Caco-2 (cell line): ENCODE results near the gene MSRB3. TPM values are rescaled to one million over a fixed set of nuclear protein-coding genes. Genes with fewer than 3 reads are reported as not detected.

Experiments
- BruUV-seq: library from RNA; stranded (reverse); fragments of 400-500 nt; replicated peaks from 2 replicates; lab custom pipeline; 2021; lab: Mats Ljungman, UMichigan
- CTCF ChIA-PET: fragments of 300-600 bp; sonication (Branson Sonifier 250); formaldehyde crosslinking; loops from one replicate; lab custom pipeline; 2022; ENCODE audit warnings: antibody characterized with exemption; lab: Charles Lee
- POLR2A ChIA-PET: fragments of 300-600 bp; sonication (Branson Sonifier 250); formaldehyde crosslinking; loops from one replicate; lab custom pipeline; 2022; ENCODE audit warnings: antibody characterized with exemption; lab: Charles Lee
- DNase-seq, 2 experiments: peaks; one replicate each; pipeline versions ENCODE4 v3.0.0 to v3.0.0-alpha.2; 2020 to 2022
- H3K27me3 ChIP-seq: replicated peaks from 2 replicates; pipeline ENCODE4 v1.6.0; 2011; ENCODE audit warnings: low read length; ENCODE audit not compliant: control insufficient read depth, insufficient read depth
- H3K36me3 ChIP-seq: 2 replicates; pipeline ENCODE4 v1.5.1; 2011; ENCODE audit warnings: low read length; ENCODE audit not compliant: control insufficient read depth, insufficient read depth
- H3K4me1 ChIP-seq: fragments of 250-450 bp; sonication (Bioruptor Pico); 2 replicates; pipeline ENCODE4 v1.5.1; 2020; ENCODE audit warnings: mild to moderate bottlenecking
- H3K4me3 ChIP-seq: 2 replicates; pipeline ENCODE4 v1.5.1; 2011; ENCODE audit warnings: low read depth, mild to moderate bottlenecking, control low read depth, low read length
- H3K9me3 ChIP-seq: fragments of 250-450 bp; sonication (Bioruptor Pico); 2 replicates; pipeline ENCODE4 v1.5.1; 2020; ENCODE audit warnings: mild to moderate bottlenecking, moderate library complexity
- H3K27ac Mint-ChIP-seq: one replicate; pipeline ENCODE4 v1.8.0; 2022; ENCODE audit warnings: mixed read lengths; ENCODE audit not compliant: unreplicated experiment
- H3K27me3 Mint-ChIP-seq: one replicate; pipeline ENCODE4 v1.8.0; 2022; ENCODE audit warnings: mixed read lengths; ENCODE audit not compliant: insufficient read depth, unreplicated experiment
- H3K36me3 Mint-ChIP-seq: one replicate; pipeline ENCODE4 v1.8.0; 2022; ENCODE audit warnings: mild to moderate bottlenecking, mixed read lengths; ENCODE audit not compliant: insufficient read depth, unreplicated experiment
- H3K4me1 Mint-ChIP-seq: one replicate; pipeline ENCODE4 v1.8.0; 2022; ENCODE audit warnings: low read depth, mixed read lengths; ENCODE audit not compliant: unreplicated experiment
- H3K4me3 Mint-ChIP-seq: one replicate; pipeline ENCODE4 v1.8.0; 2022; ENCODE audit warnings: mild to moderate bottlenecking, moderate library complexity, mixed read lengths; ENCODE audit not compliant: unreplicated experiment
- H3K9me3 Mint-ChIP-seq: one replicate; pipeline ENCODE4 v1.8.0; 2022; ENCODE audit warnings: mixed read lengths; ENCODE audit not compliant: unreplicated experiment
- intact Hi-C: fragments of 100-400 bp; cut with micrococcal nuclease; formaldehyde crosslinking; loops from one replicate; pipeline ENCODE4 v1.10.0; 2022; ENCODE audit not compliant: unreplicated experiment
- total RNA-seq: library from RNA; stranded (reverse); gene quantifications from 2 replicates; pipeline ENCODE4 v1.2.3, GENCODE V29; 2022
- TF ChIP-seq, protein P1 (sequence below), 2 experiments: fragments of 200-600 bp in 1 of 2; IDR thresholded peaks; 1 replicate in 1 of 2; 2 replicates in 1 of 2; pipeline versions ENCODE4 v1.5.1 to v1.8.0; 2011 to 2022; ENCODE audit warnings: antibody characterized with exemption in 1 of 2, control low read depth in 1 of 2, inconsistent platforms in 1 of 2, low read depth in 1 of 2, low read length in 1 of 2, mild to moderate bottlenecking in 1 of 2, moderate library complexity in 1 of 2; ENCODE audit not compliant: insufficient read depth in 1 of 2, severe bottlenecking in 1 of 2, unreplicated experiment in 1 of 2

The MSRB3 gene
- total RNA-seq, 1 experiment from 2014 or later, result 7.7 TPM

DNA sequence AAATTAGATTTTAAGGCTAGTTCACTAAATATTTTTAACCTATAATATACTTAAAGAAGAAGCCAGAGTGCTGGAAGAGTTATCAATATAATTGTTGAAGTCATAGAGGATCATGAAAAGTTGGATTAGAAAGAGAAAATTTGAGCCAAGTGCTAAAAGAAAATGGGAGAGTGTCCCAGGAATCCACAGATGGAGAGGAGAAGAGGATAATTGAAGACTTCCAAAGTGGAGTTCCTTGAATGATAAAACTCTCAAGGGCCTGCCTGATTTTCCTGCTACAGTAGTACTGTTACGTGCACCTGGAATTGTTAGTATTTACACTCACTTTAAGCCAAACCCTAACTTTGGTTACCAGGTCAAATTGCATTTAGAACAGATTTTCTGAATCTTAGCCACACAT is 113.2 kb downstream of the MSRB3 start:
- Histone ChIP-seq H3K4me3 (no peak overlapping the region), H3K27me3 (no peaks in the 10 kb centered on the region), H3K36me3 (no peaks in the 10 kb centered on the region), H3K4me1 (no peaks in the 10 kb centered on the region), H3K9me3 (peaks cover 5% of the 10 kb centered on the region; the same call in 1 of the 2 replicates)
- Mint-ChIP-seq H3K27ac (no peak overlapping the region), H3K4me1 (no peaks in the 10 kb centered on the region), H3K36me3 (no peaks in the 10 kb centered on the region), H3K4me3 (no peak overlapping the region), H3K27me3 (peaks cover 5% of the 10 kb centered on the region), H3K9me3 (peaks cover 13% of the 10 kb centered on the region)
- ChIA-PET CTCF (no interaction called here), POLR2A (no interaction called here)
- no TSS peak for BruUV-seq
- TF ChIP-seq, protein P1, sequence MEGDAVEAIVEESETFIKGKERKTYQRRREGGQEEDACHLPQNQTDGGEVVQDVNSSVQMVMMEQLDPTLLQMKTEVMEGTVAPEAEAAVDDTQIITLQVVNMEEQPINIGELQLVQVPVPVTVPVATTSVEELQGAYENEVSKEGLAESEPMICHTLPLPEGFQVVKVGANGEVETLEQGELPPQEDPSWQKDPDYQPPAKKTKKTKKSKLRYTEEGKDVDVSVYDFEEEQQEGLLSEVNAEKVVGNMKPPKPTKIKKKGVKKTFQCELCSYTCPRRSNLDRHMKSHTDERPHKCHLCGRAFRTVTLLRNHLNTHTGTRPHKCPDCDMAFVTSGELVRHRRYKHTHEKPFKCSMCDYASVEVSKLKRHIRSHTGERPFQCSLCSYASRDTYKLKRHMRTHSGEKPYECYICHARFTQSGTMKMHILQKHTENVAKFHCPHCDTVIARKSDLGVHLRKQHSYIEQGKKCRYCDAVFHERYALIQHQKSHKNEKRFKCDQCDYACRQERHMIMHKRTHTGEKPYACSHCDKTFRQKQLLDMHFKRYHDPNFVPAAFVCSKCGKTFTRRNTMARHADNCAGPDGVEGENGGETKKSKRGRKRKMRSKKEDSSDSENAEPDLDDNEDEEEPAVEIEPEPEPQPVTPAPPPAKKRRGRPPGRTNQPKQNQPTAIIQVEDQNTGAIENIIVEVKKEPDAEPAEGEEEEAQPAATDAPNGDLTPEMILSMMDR (IDR thresholded peaks at IDR 0.05; ENCODE audit: insufficient read depth in 1 of 2, low read depth in 1 of 2, low read length in 1 of 2, severe bottlenecking in 1 of 2, unreplicated experiment in 1 of 2), result no peak
- intact Hi-C loops, result no loop called here
- no peak for DNase-seq

DNA sequence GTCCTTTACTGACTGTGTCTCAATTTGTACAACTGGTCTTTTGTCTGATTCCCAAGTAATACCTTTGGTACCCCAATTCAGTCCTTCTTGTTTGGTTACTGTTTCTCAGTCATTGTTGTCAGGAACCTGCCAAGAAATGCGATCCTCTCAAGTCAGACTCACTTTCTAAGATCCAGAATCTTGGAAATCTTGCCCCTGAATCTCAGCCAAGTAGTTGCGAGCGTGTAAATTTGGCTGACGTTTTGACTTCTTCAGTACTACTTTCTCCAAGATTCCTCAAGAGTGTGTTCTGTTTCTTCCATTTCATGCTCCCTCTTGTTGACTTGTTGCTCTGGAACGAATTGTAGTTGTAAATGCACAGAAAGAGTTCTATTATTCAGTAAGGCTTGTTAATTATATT is 114.0 kb downstream of the MSRB3 start:
- BruUV-seq, result no TSS peak
- intact Hi-C loops, result no loop called here
- peaks cover 5% of the 10 kb centered on the region; the same call in 1 of the 2 replicates for H3K9me3 ChIP-seq
- ChIA-PET CTCF (no interaction called here), POLR2A (no interaction called here)
- DNase-seq, result no peak
- Mint-ChIP-seq H3K27me3 (peaks cover 5% of the 10 kb centered on the region), H3K4me1 (no peaks in the 10 kb centered on the region), H3K27ac (no peak overlapping the region), H3K9me3 (peaks cover 20% of the 10 kb centered on the region), H3K36me3 (no peaks in the 10 kb centered on the region), H3K4me3 (no peak overlapping the region)
- H3K36me3 ChIP-seq, result no peaks in the 10 kb centered on the region
- TF ChIP-seq, protein P1 (IDR thresholded peaks at IDR 0.05; ENCODE audit: insufficient read depth in 1 of 2, low read depth in 1 of 2, low read length in 1 of 2, severe bottlenecking in 1 of 2, unreplicated experiment in 1 of 2), result no peak
- no peaks in the 10 kb centered on the region for H3K27me3 ChIP-seq
- H3K4me3 ChIP-seq, result no peak overlapping the region
- H3K4me1 ChIP-seq, result no peaks in the 10 kb centered on the region

DNA sequence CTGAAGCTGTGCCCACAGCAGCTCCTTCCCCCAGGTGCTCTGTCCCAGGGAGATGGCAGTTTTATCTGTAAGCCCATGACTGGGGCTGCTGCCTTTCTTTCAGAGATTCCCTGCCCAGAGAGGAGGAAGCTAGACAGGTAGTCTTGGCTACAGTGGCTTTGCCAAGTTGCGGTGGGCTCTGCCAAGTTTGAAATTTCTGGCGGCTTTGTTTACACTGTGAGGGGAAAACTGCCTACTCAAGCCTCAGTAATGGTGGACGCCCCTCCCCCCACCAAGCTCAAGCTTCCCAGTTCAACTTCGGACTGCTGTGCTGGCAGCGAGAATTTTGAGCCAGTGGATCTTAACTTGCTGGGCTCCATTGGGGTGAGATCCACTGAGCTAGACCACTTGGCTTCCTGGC is 124.7 kb downstream of the MSRB3 start:
- BruUV-seq, result no TSS peak
- no peak overlapping the region for H3K4me3 ChIP-seq
- H3K4me1 ChIP-seq, result no peaks in the 10 kb centered on the region
- no peaks in the 10 kb centered on the region for H3K27me3 Mint-ChIP-seq
- no peak for DNase-seq
- no peaks in the 10 kb centered on the region for H3K9me3 ChIP-seq
- TF ChIP-seq, protein P1 (IDR thresholded peaks at IDR 0.05; ENCODE audit: insufficient read depth in 1 of 2, low read depth in 1 of 2, low read length in 1 of 2, severe bottlenecking in 1 of 2, unreplicated experiment in 1 of 2), result no peak
- H3K36me3 ChIP-seq, result no peaks in the 10 kb centered on the region
- no peak overlapping the region for H3K27ac Mint-ChIP-seq
- intact Hi-C loops, result no loop called here
- peaks cover 12% of the 10 kb centered on the region for H3K9me3 Mint-ChIP-seq
- POLR2A ChIA-PET, result no interaction called here
- H3K36me3 Mint-ChIP-seq, result no peaks in the 10 kb centered on the region
- no peaks in the 10 kb centered on the region for H3K27me3 ChIP-seq
- no peak overlapping the region for H3K4me3 Mint-ChIP-seq
- no peaks in the 10 kb centered on the region for H3K4me1 Mint-ChIP-seq
- CTCF ChIA-PET, result no interaction called here
